HepG2 (cell line): ENCODE results near the gene CTRB2. TPM values are rescaled to one million over a fixed set of nuclear protein-coding genes. Genes with fewer than 3 reads are reported as not detected.

ENCODE experiments used
- ATM ChIP-seq: fragments of 450-650 bp; IDR thresholded peaks from 2 replicates; pipeline ENCODE4 v1.7.1; 2017; ENCODE audit warnings: mild to moderate bottlenecking, borderline replicate concordance
- ATRX ChIP-seq: sonication (generic); formaldehyde crosslinking; IDR thresholded peaks from 2 replicates; pipeline ENCODE4 v1.4.0; 2020; ENCODE audit warnings: missing genetic modification reagents, borderline replicate concordance
- KLF9 ChIP-seq: IDR thresholded peaks from 2 replicates; pipeline ENCODE4 v1.6.1; 2016; ENCODE audit warnings: low read depth
- MIER3 ChIP-seq: IDR thresholded peaks from 2 replicates; pipeline ENCODE4 v1.6.1; 2016; ENCODE audit warnings: missing compliant biosample characterization, borderline replicate concordance
- POLR2A ChIP-seq, 2 experiments: IDR thresholded peaks; 2 replicates each; pipeline ENCODE4 v1.6.1; 2011; ENCODE audit warnings: low read depth in 2 of 2, low read length in 2 of 2, mild to moderate bottlenecking in 1 of 2, moderate library complexity in 1 of 2; ENCODE audit not compliant: insufficient read depth in 1 of 2
- POLR2AphosphoS2 ChIP-seq: IDR thresholded peaks from 2 replicates; pipeline ENCODE4 v1.6.1; 2011; ENCODE audit warnings: low read depth, low read length, improper control_type of control experiment
- POLR2G ChIP-seq: fragments of 200-400 bp; formaldehyde crosslinking; IDR thresholded peaks from 2 replicates; pipeline ENCODE4 v1.6.1; 2018; ENCODE audit warnings: mild to moderate bottlenecking, low read depth, low read length, moderate library complexity
- SAFB2 ChIP-seq: sonication (generic); formaldehyde crosslinking; IDR thresholded peaks from 2 replicates; pipeline ENCODE4 v1.5.1; 2020; ENCODE audit warnings: missing genetic modification reagents, low read depth, mild to moderate bottlenecking, borderline replicate concordance
- TBX2 ChIP-seq: sonication (generic); formaldehyde crosslinking; IDR thresholded peaks from 2 replicates; pipeline ENCODE4 v1.5.0; 2020; ENCODE audit warnings: missing genetic modification reagents, mild to moderate bottlenecking, borderline replicate concordance
- TCF7L2 ChIP-seq: IDR thresholded peaks from 2 replicates; pipeline ENCODE4 v1.6.1; 2011; ENCODE audit warnings: mild to moderate bottlenecking, low read depth, low read length, moderate library complexity
- TRIM24 ChIP-seq: sonication (generic); formaldehyde crosslinking; IDR thresholded peaks from 2 replicates; pipeline ENCODE4 v1.8.0; 2022; ENCODE audit warnings: mild to moderate bottlenecking, missing genetic modification reagents
- YEATS2 ChIP-seq: sonication (generic); formaldehyde crosslinking; IDR thresholded peaks from 2 replicates; pipeline ENCODE4 v1.4.0; 2020; ENCODE audit warnings: missing genetic modification reagents, borderline replicate concordance
- ZC3H13 ChIP-seq: sonication (generic); formaldehyde crosslinking; IDR thresholded peaks from 2 replicates; pipeline ENCODE4 v1.8.1; 2023; ENCODE audit warnings: mild to moderate bottlenecking, missing genetic modification reagents, moderate library complexity
- ZFP36L1 ChIP-seq: sonication (generic); formaldehyde crosslinking; IDR thresholded peaks from 2 replicates; pipeline ENCODE4 v1.8.0; 2022; ENCODE audit warnings: mild to moderate bottlenecking, missing genetic modification reagents, moderate library complexity
- ZNF224 ChIP-seq: sonication (generic); formaldehyde crosslinking; IDR thresholded peaks from 2 replicates; pipeline ENCODE4 v1.5.0; 2020; ENCODE audit warnings: mild to moderate bottlenecking, missing genetic modification reagents
- ZNF589 ChIP-seq: sonication (generic); formaldehyde crosslinking; conservative IDR thresholded peaks from 2 replicates; pipeline ENCODE4 v1.8.0; 2022; ENCODE audit warnings: mild to moderate bottlenecking, moderate library complexity, missing genetic modification reagents
- ZNF749 ChIP-seq: sonication (generic); formaldehyde crosslinking; IDR thresholded peaks from 2 replicates; pipeline ENCODE4 v1.8.0; 2022; ENCODE audit warnings: mild to moderate bottlenecking, missing genetic modification reagents, moderate library complexity, borderline replicate concordance
- ZNF781 ChIP-seq: sonication (generic); formaldehyde crosslinking; IDR thresholded peaks from 2 replicates; pipeline ENCODE4 v1.5.1; 2020; ENCODE audit warnings: borderline replicate concordance, mild to moderate bottlenecking, missing genetic modification reagents; ENCODE audit errors: not compliant biosample characterization
- ZNF816 ChIP-seq: sonication (generic); formaldehyde crosslinking; IDR thresholded peaks from 2 replicates; pipeline ENCODE4 v1.8.0; 2022; ENCODE audit warnings: missing genetic modification reagents, mild to moderate bottlenecking, borderline replicate concordance
- ZNF891 ChIP-seq: sonication (generic); formaldehyde crosslinking; IDR thresholded peaks from 2 replicates; pipeline ENCODE4 v1.5.0; 2020; ENCODE audit warnings: mild to moderate bottlenecking, missing genetic modification reagents
- polyA plus RNA-seq, 8 experiments: library from polyadenylated mRNA; depleted of rRNA in 3 of 8; stranded (reverse) in 7 of 8; unstranded in 1 of 8; fragments of >200 nt; fragmentation: Illumina TruSeq in 4 of 8; extraction: Trizol in 4 of 8; gene quantifications; 2 replicates each; pipeline versions ENCODE4 v1.2.1 to v1.2.3, GENCODE V29; 2011 to 2016; ENCODE audit warnings: low read depth in 4 of 8, missing spikeins in 1 of 8, mixed read lengths in 1 of 8; ENCODE audit not compliant: insufficient read depth in 1 of 8
- total RNA-seq, 5 experiments: library from RNA; depleted of rRNA; stranded (reverse); fragments of >200 nt; fragmentation: Illumina TruSeq; extraction: Trizol; gene quantifications; 2 replicates each; pipeline ENCODE4 v1.2.3, GENCODE V29; 2016; ENCODE audit warnings: low read depth in 1 of 5
- TF ChIP-seq, protein P1 (sequence below): sonication (generic); formaldehyde crosslinking; IDR thresholded peaks from 2 replicates; pipeline ENCODE4 v1.8.0; 2022; ENCODE audit warnings: missing genetic modification reagents, mild to moderate bottlenecking, borderline replicate concordance
- TF ChIP-seq, protein P2 (sequence below): fragments of 450-650 bp; IDR thresholded peaks from 2 replicates; pipeline ENCODE4 v1.6.1; 2017; ENCODE audit warnings: mild to moderate bottlenecking
- TF ChIP-seq, protein P3 (sequence below): sonication (generic); formaldehyde crosslinking; IDR thresholded peaks from 2 replicates; pipeline ENCODE4 v1.4.0; 2020; ENCODE audit warnings: low read depth, missing genetic modification reagents

CTRB2 gene
- total and polyA plus RNA-seq, 2 of the 13 experiments (the other 11 are each of a cell fraction or from before 2014, with no cell fraction given) = 0.13 TPM; not detected in 1

DNA sequence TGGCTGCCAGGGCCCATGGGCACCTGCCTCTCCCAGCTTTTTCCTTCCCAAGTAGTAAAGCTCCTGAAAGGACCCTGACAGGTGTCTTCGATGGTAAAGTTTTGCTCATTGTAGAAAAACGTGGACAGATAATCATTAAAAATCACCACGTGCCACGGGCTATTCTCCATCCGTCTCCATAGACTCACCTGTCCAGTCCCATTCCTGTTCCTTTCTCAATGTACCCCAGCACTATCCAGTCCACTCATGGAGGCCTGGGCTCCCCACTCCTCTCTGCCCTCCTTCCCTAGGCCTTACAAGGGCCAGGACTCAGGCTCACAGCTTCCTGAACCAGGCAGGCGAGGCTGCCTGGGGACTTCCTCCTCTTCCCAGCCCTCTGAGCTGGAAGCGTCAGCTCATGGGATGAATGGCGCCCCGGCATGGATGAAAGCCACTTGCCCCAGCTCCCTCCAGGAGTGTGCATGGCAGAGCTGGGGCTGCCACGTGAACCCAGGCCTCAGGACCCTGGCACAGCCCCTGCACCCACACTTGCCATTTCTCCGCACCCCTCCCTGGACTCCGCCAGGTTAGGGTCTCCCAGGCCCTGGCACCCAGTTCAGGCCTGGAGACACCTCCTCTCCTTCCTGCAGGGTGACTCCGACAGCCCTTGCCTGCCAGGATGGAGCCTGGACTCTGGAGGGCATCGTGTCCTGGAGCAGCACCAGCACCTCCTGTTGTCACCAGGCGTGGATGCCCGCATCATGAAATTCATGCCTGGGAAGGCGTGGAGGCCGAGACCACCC, 20.6 kb upstream of the CTRB2 start (continued):
- TF ChIP-seq ZNF749 (CRISPR knock-in tag) (no peak), ATRX (CRISPR knock-in tag) (no peak), ZNF816 (CRISPR knock-in tag) (no peak), KLF9 (no peak), ZFP36L1 (no peak), YEATS2 (no peak), TRIM24 (no peak), MIER3 (CRISPR knock-in tag) (no peak), TCF7L2 (no peak), ZC3H13 (CRISPR knock-in tag) (peak; percentile 98), ZNF891 (CRISPR knock-in tag) (no peak), TBX2 (CRISPR knock-in tag) (0 out of 2 replicates have a peak, but pooled peaks have one; percentile 12), ATM (no peak), ZNF589 (no peak), SAFB2 (CRISPR knock-in tag) (peak; percentile 68), POLR2G (peak; percentile 43), ZNF781 (CRISPR knock-in tag) (no peak), POLR2A (IDR thresholded peaks at IDR 0.05; ENCODE audit: insufficient read depth in 1 of 2, low read depth in 2 of 2, low read length in 2 of 2) (0 out of 4 replicates have a peak, but pooled peaks of 1 of the 2 experiments have one; percentile 15), ZNF224 (CRISPR knock-in tag) (no peak), POLR2AphosphoS2 (peak; percentile 21; the same call in 1 of the 2 replicates)
- TF ChIP-seq, protein P1, sequence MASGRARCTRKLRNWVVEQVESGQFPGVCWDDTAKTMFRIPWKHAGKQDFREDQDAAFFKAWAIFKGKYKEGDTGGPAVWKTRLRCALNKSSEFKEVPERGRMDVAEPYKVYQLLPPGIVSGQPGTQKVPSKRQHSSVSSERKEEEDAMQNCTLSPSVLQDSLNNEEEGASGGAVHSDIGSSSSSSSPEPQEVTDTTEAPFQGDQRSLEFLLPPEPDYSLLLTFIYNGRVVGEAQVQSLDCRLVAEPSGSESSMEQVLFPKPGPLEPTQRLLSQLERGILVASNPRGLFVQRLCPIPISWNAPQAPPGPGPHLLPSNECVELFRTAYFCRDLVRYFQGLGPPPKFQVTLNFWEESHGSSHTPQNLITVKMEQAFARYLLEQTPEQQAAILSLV = no peak
- TF ChIP-seq, protein P2, sequence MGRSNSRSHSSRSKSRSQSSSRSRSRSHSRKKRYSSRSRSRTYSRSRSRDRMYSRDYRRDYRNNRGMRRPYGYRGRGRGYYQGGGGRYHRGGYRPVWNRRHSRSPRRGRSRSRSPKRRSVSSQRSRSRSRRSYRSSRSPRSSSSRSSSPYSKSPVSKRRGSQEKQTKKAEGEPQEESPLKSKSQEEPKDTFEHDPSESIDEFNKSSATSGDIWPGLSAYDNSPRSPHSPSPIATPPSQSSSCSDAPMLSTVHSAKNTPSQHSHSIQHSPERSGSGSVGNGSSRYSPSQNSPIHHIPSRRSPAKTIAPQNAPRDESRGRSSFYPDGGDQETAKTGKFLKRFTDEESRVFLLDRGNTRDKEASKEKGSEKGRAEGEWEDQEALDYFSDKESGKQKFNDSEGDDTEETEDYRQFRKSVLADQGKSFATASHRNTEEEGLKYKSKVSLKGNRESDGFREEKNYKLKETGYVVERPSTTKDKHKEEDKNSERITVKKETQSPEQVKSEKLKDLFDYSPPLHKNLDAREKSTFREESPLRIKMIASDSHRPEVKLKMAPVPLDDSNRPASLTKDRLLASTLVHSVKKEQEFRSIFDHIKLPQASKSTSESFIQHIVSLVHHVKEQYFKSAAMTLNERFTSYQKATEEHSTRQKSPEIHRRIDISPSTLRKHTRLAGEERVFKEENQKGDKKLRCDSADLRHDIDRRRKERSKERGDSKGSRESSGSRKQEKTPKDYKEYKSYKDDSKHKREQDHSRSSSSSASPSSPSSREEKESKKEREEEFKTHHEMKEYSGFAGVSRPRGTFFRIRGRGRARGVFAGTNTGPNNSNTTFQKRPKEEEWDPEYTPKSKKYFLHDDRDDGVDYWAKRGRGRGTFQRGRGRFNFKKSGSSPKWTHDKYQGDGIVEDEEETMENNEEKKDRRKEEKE = no peak
- TF ChIP-seq, protein P3, sequence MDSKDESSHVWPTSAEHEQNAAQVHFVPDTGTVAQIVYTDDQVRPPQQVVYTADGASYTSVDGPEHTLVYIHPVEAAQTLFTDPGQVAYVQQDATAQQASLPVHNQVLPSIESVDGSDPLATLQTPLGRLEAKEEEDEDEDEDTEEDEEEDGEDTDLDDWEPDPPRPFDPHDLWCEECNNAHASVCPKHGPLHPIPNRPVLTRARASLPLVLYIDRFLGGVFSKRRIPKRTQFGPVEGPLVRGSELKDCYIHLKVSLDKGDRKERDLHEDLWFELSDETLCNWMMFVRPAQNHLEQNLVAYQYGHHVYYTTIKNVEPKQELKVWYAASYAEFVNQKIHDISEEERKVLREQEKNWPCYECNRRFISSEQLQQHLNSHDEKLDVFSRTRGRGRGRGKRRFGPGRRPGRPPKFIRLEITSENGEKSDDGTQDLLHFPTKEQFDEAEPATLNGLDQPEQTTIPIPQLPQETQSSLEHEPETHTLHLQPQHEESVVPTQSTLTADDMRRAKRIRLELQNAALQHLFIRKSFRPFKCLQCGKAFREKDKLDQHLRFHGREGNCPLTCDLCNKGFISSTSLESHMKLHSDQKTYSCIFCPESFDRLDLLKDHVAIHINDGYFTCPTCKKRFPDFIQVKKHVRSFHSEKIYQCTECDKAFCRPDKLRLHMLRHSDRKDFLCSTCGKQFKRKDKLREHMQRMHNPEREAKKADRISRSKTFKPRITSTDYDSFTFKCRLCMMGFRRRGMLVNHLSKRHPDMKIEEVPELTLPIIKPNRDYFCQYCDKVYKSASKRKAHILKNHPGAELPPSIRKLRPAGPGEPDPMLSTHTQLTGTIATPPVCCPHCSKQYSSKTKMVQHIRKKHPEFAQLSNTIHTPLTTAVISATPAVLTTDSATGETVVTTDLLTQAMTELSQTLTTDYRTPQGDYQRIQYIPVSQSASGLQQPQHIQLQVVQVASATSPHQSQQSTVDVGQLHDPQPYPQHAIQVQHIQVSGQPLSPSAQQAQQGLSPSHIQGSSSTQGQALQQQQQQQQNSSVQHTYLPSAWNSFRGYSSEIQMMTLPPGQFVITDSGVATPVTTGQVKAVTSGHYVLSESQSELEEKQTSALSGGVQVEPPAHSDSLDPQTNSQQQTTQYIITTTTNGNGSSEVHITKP (CRISPR knock-in tag) = no peak
